NCI-H774 (cell line): ENCODE data around the gene PRR22.
"Not testable (repeated sequence)": the region's sequence is repeated elsewhere in the genome, so short reads cannot be mapped to it uniquely, and the experiment has no call there.

Source experiments
- DNase-seq: peaks from one replicate; lab custom pipeline; 2025; lab: John Stamatoyannopoulos, UW

PRR22 gene

GRCh38 chr19:5751709-5752108 lies 32.8 kb downstream of the PRR22 start:
- DNase-seq: no peak

DNA sequence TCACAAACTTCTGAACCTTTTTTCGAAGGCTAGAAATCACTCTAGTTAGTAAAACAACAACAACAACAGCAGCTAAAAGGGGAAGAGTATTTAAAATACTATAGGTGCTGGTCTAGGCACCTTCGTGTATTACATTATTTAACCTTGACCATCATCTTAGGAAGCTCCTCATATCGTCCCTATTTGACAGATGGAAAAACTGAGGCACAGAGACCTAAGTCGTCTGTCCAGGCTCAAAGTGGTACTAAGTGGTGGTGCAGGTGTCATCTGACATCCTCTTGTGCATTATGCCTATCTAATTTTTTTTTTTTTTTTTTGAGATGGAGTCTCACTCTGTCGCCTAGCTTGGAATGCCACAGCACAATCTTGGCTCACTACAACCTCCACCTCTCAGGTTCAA lies 35.0 kb downstream of the PRR22 start:
- no peak for DNase-seq

- not testable (repeated sequence) for DNase-seq
Observed at GRCh38 chr19:5748920-5749319, 35.6 kb downstream of the PRR22 start.

DNA sequence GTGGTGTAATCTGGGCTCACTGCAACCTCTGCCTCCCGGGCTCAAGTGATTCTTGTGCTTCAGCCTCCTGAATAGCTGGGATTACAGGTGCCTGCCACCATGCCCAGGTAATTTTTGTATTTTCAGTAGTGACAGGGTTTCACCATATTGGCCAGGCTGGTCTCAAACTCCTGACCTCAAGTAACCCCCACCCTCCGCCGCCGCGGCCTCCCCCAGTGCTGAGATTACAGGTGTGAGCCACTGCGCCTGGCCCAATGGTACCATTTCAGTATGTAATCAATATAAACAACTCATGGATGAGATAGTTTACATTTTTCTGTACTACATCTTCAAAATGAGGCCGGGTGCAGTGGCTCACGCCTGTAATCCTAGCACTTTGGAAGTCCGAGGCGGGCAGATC lies 39.5 kb downstream of the PRR22 start:
- not testable (repeated sequence) for DNase-seq

- DNase-seq: no peak
Observed at GRCh38 chr19:5743630-5744029, 40.9 kb downstream of the PRR22 start.

- no peak for DNase-seq
Observed at GRCh38 chr19:5742051-5742450, 42.5 kb downstream of the PRR22 start.

GRCh38 chr19:5738423-5738822 lies 46.1 kb downstream of the PRR22 start:
- DNase-seq: no peak

- not testable (repeated sequence) for DNase-seq
Observed at GRCh38 chr19:5733172-5733571, 51.4 kb downstream of the PRR22 start.
